Activated gamma-delta T cell treated with anti-CD3 and anti-CD28 coated beads, Interleukin-2, amount 50 U/mL, for 16 hours (primary cell): ENCODE data around the gene CCDC192.
"Not testable (repeated sequence)": the region's sequence is repeated elsewhere in the genome, so short reads cannot be mapped to it uniquely, and the experiment has no call there.

ENCODE experiments used
- DNase-seq: peaks from one replicate; pipeline ENCODE4 v3.0.0-alpha.2; 2020; ENCODE audit warnings: low read depth

Gene CCDC192

DNA sequence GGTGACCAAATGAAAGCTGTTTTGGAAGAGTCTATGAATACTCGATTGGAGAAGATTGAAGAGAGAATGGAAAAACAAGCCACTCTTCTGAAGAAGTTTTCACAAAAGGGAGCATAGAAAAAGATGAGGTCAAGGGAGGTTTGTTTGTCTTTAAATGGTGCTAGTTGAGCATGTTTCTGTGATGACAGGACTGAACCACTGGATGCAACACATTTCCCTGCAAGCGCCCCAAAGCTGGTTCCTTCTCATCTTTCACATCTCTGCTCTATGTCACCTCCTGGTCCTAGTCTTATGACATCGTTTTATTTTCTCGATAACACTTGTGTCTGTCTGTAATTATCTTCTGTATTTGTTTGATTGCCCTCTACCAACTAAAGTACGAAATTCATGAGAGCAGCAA, 3.8 kb upstream of the CCDC192 start:
- no peak for DNase-seq

DNA sequence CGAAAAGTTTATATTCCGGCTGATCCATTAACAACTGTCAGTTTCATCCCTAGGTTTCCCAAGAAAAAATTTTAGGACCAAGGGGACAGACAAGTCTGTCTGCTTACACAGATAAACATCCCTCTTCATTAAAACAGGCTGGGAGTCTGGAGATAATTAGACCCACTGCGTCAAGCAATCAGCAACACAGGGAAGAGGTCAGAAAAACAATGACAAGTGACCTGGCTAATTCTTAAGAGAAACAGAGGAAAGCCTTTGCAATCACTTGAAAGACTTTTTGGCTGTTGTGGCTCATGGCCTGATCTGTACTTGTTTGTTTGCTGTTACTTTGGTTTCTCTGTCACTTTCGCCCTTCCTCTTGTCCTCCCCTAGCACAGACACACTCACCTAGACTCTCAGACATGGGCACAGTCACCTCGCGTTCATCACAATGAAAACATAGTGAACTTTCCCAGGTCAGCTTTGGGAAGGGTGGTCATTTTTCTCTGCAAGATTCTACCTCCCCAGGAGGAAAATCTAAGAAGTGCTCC, 2.9 kb upstream of the CCDC192 start:
- no peak for DNase-seq

DNA sequence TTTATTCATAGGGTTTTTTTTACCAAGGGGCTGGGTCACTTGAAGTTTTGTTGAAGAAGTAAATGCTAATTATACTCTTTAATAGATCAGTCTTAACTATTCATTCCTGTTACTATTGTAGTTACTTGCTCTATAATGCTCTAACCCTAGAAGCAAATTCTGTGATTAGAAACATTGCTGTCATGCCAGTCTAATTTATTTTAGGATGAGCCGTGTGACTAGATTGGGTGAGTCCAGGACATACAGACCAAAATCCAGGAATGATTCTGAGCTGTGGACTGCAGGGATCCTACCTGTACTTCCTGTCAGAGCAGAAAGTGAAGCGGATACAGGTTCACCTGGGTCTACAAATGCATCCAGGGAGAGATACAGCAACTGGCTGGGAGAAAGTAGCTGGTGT, 757 bp upstream of the CCDC192 start:
- DNase-seq = no peak

DNA sequence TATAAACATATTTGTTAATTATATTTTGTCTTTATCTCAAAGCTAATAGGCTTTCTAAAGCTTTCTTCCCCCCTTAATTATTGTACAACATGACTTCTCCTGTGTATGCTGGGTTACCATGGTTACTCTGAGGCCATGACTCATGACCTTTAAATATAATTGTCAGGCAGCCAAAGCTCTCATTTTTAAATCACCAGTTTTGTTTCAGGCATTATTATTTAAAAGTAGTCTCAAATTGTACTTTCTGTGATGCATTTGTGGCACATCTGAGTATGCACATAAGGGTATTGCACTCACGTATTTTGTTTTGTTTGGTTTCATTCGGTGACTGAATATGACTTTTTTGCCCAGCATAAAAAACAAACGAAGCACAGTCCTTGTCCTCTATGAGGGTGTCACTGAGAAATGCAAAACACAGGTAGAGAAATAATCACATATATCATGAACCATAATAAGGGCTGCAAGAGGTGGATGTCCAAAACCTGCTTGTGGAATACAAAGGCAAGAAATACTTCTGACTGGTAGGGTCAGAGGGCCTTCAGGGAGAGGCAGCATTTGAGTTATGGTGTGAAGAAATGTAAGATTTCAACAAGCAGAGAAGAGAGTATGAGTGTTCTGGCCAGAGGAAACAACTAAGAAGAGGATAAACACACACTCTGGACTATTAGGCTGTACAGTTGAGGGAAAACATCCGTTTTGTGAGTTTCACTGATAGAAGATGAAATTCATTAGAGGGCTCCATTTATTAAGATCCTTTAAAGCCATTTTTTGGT, 2.1 kb downstream of the CCDC192 start:
- no peak for DNase-seq

DNA sequence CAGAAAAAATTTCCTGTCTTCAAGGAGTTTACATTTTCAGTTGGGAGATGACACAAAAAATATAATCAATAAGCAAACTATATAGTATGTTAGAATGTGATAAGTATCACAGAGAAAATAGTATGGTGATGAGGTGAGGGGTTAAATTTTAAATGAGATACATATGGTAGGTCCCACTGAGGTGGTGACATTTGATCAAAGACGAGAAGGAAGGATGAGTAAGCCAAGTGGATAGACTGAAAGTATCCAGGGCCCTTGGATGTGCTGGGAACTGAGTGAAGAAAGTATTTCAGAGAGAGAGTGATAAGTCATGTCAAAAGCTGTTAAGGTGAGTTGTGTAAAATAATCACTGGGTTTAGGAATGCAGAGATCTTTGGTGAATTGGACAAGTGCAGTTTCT, 3.5 kb downstream of the CCDC192 start:
- no peak for DNase-seq

DNA sequence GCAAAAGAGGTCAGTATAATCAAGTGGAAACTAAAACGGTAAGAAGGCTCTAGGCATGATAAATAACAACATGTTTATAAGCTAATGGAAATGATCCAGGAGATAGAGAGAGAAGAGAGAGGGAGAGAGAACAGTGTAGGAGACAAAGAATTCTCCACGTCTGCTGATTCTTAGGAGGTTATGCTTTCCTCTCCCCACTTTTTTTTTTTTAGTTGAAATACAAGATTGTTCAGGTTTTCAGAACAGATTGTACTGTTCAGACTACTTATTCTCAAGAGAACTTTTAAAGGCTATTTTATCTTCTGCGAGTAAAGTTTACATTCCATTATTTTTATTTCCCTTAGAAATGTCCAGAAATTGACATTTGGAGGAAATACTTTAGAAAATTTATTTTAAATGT, 4.0 kb downstream of the CCDC192 start:
- DNase-seq = no peak

DNA sequence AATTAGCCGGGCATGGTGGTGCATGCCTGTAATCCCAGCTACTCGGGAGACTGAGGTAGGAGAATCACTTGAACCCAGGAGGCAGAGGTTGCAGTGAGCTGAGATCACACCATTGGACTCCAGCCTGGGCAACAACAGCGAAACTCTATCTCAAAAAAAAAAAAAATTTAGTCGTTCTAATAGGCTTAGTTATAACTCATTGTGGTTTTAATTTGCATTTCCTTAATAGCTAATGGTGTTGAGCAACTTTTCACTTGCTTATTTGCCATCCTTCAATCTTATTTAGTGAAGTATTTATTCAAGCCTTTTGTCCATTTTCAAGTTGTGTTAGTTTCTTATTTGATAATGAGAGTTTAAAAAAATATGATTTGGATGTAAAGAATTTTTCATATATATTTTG, 9.9 kb downstream of the CCDC192 start:
- DNase-seq = not testable (repeated sequence)

DNA sequence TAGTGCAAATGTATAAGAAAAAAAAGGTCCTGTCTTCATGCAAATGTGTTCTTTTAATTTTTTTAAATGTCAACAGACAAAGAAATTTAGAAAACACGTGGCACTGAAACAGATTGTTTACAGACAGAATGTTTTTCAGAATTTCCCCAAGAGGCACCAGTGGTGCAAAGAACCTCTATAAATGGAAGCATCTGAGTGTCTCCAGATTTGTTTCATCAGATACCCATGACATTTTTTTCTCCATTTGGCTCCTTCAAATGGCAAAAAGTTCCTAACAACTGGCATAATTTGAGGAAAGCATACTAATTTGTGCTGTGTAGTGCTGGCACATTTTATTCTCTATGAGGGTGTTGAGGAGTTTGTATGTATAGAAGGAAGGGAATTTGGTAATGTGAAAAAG, 15.0 kb downstream of the CCDC192 start:
- DNase-seq = no peak

DNA sequence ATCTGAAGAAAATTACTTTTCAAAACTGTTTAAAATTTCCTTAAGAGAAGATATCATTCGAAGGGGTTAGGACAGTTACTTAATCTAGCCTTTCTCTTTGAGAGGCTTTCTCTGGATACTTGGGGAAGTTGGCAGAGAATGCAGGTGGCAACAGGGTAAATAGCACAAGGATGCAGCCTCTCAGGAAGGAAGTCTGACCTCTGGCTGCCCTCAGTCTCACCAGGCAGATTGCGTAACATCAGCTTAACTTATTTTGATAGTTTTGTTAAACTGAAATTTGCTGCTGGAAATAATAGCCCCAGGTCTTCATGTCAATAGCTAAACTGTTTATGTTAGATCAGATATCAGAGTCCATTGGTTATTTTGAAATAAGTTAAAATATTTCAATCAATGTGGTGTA, 20.4 kb downstream of the CCDC192 start:
- DNase-seq = no peak

DNA sequence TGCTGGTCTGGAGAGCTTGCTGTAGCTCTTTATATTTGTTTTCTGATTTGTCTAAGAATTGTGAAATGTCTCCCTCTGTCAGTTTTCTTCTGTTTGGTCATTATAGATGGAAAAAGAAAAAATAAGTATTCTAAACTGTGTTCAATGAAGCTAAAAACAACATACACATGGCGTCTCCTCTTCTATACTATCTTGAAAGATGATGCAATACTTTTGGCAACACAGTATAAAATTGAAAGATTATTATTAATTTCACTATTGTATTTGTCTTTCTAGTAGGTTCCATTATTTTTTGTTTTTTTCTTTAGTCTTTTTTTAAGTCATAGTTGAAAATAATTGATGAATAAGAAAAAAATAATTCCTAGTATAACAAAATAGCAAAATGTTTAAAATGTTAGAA, 22.5 kb downstream of the CCDC192 start:
- no peak for DNase-seq

DNA sequence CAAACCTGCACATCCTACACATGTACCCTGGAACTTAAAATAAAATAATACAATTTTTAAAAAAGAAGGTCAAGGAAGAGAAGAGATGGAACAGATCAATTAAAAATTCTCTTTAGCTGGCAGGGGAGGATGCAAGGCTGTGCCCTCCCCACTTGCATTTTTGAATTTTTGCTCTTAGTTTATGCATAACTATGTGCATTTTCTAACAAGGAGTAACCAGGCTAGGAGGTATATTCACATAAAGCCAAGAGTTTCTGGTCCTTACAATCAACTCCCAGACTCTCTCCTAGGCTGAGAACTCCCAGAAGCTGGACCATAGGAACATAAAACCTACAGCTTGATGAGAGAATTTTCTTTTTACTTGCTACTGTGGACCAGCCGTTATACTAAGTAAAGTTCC, 29.8 kb downstream of the CCDC192 start:
- no peak for DNase-seq

DNA sequence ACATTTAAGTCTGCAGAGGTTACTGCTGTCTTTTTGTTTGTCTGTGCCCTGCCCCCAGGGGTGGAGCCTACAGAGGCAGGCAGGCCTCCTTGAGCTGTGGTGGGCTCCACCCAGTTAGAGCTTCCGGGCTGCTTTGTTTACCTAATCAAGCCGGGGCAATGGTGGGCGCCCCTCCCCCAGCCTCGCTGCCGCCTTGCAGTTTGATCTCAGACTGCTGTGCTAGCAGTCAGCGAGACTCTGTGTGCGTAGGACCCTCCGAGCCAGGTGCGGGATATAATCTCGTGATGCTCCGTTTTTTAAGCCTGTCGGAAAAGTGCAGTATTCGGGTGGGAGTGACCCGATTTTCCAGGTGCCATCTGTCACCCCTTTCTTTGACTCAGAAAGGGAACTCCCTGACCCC, 36.2 kb downstream of the CCDC192 start:
- DNase-seq = not testable (repeated sequence)

DNA sequence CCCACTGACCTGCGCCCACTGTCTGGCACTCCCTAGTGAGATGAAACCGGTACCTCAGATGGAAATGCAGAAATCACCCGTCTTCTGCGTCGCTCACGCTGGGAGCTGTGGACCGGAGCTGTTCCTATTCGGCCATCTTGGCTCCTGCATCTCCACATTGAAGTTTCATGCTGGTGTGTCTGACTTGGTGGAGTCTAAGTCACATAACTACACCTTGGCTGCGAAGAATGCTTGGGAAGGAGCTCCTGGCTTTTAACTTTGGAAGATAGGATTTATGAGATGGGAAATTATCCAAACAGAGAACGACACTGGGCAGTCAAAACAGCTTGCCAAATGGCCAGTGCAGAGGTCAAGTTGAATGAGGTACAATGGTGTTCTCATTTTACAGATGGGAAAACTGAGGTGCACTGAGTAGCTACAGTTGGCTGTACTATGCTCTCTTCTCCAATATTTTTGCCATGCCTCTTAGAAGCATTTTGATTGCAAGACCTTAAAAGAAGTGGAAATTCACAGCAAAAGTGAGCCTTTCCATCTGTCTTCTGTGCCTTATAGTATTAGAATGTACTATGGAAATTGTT, 36.7 kb downstream of the CCDC192 start:
- no peak for DNase-seq

DNA sequence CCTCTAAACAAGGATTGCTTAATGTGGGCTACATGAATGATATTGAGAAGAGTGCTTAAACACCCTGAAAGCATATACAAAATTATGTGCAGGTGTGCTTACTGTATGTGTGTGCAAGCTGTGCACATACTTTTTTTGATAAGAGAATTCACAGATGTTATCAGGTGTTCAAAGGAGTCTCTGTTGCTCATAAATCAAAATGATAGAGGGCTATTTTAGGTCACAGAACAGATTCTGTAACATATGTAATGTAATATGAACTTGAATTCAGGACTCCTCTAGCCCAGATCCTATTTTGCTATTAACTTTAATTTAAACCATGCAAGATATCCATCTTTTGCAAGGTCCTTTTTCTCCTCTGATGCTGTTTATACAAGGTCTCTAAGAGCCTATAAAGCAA, 38.2 kb downstream of the CCDC192 start:
- DNase-seq = no peak

DNA sequence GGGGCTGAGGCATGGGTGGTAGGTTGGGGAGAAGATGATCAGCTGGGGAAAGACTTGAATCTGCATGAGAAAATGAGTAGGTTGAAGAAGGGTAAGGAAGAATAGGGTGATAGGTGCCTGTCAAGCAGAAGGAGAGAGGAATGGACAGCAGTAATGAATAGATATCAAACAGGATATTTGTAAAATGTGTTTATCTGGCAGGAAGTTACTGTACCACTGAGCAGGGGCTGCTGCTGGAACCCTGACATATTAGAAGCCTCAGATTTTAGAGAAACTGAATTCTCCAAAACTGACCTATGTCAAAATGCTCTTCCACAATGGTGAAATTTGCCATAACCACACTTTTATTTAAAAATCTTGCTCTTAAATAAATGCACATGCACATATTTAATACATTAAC, 41.0 kb downstream of the CCDC192 start:
- no peak for DNase-seq

DNA sequence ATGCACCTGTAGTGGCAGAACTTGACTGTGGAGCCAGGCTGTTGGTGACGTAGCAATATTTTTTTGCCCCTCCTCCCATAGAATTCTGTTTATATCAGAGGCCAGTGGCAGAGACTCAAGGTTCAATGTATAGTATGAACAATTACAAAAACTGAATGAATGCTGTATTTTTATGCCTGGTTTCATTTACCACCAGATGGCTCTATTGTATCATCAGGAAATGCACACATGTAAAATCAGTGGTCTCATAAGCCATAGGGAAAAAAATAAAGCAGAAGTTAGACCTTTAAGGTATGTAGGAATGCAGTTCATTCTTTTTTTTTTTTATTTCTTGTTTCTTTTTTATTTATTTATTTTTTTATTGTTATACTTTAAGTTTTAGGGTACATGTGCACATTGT, 43.6 kb downstream of the CCDC192 start:
- no peak for DNase-seq

DNA sequence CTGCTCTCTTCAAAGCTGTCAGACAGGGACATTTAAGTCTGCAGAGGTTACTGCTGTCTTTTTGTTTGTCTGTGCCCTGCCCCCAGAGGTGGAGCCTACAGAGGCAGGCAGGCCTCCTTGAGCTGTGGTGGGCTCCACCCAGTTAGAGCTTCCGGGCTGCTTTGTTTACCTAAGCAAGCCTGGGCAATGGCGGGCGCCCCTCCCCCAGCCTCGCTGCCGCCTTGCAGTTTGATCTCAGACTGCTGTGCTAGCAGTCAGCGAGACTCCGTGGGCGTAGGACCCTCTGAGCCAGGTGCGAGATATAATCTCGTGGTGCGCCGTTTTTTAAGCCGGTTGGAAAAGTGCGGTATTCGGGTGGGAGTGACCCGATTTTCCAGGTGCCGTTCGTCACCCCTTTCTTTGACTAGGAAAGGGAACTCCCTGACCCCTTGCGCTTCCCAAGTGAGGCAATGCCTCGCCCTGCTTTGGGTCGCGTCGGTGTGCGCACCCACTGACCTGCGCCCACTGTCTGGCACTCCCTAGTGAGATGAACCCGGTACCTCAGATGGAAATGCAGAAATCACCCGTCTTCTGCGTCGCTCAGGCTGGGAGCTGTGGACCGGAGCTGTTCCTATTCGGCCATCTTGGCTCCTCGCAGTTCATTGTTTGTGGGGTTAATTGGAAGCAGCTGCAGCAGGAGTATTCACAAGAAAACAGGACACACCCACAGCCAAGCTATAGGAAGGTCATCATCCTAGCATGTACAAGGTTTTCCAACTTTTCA, 49.5 kb downstream of the CCDC192 start:
- DNase-seq = not testable (repeated sequence)

DNA sequence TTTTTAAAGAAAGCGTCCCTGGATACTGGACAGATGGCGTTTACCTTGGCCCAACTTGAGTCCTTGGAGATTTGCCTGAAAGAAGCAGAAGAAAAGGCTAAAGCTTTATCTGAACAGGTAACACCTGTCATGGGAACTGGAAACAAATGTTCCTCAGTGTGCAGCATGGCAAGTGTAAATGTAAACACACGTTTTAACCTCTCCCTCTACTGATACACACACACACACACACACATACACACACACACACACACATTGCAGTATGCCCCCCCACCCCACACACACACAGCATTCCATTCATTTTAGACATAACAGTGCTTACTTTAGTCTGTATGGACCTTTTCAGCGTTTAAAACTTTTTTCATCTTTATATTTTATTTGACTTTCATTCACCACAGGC, 51.1 kb downstream of the CCDC192 start:
- no peak for DNase-seq

DNA sequence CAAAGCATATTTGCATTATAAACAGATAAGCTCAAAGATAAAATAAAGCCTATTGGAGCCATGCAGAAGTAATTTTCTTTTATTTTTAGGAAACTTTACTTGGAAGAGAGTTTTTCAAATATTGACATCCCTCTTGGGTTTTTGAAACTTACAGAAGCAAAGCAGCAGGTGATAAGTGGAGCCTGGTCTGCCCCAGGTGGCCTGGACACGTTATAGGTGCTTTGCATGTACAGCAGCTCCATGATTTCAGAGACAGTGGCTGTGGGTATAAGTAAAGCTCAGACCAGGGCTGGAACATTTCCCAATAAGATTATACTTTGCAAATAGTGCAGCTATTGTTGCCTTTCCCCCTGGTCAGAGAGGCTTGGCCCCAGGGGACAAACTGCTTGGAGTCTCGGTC, 51.5 kb downstream of the CCDC192 start:
- DNase-seq = no peak

DNA sequence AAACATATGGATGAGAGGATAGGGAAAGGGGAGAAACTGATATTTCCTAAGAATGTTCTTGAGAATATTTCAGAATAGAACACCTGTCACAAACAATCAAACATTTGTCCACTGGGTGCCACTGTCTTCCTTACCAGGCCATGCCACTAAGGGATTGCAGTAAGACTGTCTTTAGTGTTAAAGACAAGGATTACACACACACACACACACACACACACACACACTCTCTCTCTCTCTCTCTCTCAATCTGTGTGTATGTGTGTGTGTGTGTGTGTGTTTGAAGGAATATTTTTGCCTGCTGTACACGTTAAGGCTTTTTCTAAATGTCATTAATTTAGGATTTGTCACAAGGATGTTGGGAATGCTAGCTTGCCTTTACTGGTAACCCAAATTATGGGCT, 54.4 kb downstream of the CCDC192 start:
- no peak for DNase-seq

DNA sequence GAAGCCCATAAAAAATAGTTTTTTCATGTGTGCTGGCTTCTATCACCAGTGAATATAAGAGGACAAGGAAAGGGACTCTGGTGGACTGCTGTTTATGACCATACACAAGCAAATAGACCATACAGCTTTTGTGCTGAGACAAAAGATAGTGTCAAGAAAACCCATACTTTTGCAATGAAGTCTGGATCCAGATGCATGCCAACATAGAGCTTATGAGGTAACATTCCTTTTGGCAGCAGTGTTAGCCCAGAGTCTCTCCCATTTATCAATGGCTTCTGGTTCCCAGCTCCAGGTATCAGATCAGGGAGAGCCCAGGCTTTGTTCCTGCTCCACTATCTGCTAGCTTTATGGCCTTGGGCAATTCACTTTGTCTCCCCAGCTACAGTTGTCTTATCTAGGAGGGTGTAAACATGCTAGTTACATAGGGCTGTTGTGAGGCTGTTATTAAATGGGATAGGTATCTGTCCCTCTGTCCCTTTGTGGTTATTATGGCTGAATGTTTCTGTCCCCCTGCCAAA, 55.6 kb downstream of the CCDC192 start:
- no peak for DNase-seq

DNA sequence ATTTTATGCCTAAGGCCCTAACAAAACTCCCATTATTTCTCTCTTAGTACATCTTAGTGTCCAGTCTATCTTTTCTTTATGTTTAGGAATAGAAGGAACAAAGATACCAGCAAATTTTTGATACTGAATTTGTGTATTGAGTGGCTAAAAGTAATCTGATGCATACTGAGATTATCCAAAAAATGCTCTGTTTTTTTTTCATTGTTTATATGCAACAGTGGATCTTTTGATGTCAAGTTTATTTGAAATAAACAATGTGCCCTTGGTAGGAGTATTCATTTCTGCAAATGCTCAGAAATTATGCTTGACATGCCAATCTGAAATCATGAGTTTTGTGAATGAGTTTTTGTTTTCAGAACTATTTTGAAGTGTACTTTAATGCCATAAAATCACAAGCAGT, 58.7 kb downstream of the CCDC192 start:
- DNase-seq = no peak

DNA sequence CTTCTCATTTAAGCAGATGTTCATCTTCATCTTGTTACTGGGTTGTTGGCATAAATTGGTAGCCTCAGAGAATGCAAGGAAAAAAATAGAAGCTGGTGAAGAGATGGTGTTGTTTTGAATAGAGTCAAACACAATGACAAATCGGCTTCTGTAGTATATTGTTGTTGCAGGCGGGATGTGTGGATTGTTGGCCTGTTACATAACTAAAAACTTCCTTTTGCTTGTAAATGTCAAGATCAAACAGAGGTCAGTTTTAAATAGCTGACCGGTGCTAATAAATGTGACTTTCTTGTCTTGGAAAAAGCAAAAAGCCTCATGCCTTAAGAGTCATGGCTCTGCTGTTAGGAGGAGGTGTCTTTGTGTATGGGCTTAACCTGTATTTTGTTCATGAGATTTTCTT, 59.2 kb downstream of the CCDC192 start:
- DNase-seq = no peak
